ENCODE results near the gene ETFA.
"Not testable (repeated sequence)": the region's sequence is repeated elsewhere in the genome, so short reads cannot be mapped to it uniquely, and the experiment has no call there.

Gene ETFA

DNA sequence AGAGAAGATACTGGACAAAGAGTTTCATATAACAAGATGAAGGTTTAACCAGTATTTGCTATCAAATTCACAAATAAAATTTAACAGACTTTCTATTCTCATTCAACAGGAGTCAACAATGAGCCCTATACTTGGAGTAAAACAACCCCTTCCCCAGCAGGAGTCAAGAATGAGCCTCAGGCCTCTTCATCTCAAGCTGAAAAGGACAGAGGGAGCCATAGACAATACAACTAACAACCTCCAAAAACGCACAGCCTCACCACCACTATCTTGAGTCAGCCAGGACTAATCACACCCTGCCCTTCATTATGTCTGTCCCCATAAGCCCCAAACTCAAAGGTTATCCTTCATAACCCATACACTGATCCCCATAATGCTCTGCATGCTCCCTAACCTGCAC is 36.4 kb downstream of the ETFA start:
- no peak for DNase-seq (ENCODE audit: low read depth in 2 of 2)

DNA sequence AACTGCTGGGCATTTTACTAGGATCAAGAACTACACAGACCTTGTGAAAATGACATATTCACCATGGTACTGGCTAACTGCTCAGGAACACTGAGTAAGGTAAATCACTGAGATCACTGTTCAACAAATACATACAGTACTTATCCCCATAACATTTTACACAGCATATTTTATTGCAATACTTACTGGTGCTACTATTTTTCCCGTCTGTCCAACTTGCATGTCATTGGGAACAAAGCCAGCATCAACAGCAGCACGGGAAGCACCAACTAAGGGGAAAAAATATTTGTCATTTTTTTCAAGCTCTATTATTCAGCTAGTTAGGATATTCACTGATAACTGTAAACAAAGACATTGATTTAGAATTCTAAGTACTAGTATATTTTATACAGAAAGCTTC is 37.0 kb downstream of the ETFA start:
- no peak for DNase-seq (ENCODE audit: low read depth in 2 of 2)

DNA sequence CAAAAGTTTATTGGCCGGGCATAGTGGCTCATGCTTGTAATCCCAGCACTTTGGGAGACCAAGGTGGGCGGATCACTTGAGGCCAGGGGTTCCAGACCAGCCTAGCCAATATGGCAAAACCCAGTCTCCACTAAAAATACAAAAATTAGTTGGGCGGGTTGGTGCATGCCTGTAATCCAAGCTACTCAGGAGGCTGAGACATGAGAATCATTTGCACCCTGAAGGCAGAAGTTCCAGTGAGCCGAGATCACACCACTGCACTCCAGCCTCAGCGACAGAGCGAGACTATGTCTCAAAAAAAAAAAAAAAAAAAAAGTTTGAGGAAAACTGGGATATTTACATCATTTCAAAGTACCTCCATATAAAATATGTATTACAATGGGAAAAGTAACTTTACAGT is 40.4 kb downstream of the ETFA start:
- DNase-seq (ENCODE audit: low read depth in 2 of 2): no peak

DNA sequence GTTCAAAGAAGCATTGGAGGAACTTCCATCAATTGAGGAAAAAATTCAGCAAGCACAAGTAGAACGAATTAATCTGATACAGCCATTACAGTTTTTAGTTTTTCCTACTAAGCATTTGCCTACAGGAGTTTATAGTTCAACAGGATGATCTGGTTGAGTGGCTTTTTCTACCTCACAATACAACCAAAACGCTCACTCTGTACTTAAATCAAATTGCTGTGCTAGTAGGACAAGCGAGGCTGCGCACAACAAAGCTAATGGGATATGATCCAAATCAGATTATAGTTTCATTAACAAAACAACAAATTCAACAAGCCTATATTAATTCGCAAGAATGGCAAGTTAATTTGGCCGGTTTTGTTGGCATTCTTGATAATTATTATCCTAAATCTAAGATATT is 44.2 kb downstream of the ETFA start:
- DNase-seq (ENCODE audit: low read depth in 2 of 2): no peak

DNA sequence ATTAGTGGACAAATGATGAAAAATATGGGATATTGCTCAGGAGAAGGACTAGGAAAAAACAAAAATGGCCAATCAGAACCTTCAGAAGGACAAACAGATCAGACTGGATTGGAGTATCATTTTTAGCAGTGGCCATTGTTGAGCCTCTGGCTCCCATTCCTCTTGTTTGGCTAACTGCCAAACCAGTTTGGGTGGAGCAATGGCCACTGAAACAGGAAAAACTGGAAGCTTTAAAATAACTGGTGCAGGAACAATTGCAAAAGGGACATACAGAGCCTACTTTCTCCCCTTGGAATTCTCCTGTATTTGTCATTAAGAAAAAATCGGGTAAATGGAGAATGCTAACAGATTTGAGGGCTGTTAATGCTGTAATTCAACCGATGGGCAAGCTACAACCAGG is 45.5 kb downstream of the ETFA start:
- DNase-seq (ENCODE audit: low read depth in 2 of 2): not testable (repeated sequence)

DNA sequence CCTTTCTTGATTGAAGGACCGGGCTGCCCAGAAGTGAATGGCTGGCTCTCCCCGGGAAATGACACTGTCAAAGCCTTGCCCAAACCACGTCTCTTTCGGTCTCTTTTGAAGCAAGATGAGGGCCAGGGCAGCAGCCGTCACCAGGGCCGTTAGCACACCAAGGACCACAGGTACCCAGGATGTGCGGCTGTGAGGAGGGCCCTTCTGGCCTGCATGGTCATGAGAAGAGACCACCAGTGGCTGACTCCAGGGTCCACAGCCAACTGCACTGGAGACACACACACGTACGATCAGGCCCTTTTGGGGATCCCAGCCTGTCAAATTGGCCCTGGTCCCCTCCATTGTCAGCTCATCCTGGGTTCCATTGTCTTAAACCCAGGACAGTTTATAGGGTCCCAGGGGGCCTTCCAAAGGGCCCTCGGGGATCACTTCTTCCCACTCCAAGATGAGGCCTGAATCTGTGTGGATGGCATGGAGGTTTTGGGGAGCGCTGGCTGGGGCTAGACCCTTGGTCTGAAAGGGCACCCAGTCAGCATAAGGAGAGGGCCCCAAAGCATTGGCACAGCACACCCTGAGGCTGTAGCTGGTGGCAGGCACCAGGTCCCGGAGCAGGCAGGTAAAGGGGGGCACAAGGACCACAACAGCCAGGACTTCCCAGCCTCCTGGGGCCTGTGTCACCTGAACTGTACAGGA is 50.9 kb downstream of the ETFA start:
- no peak for DNase-seq (ENCODE audit: low read depth in 2 of 2)

DNA sequence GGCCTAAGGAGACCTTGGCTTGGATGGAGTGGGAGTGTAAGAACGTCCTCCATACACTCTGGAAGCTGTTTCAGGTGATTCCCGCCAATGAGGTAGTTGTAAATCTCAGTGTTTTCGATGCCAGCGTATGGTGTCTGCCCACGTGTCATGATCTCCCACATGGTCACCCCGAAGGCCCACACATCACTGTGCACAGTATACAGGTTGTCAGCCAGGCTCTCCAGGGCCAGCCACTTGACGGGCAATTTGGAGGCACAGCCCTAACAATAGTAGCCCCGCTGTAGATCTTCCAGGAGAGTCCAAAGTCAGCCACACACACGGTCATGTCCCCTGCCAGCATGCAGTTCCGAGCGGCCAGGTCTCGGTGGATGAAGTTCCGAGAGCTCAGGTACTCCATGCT is 51.9 kb downstream of the ETFA start:
- DNase-seq (ENCODE audit: low read depth in 2 of 2): no peak

DNA sequence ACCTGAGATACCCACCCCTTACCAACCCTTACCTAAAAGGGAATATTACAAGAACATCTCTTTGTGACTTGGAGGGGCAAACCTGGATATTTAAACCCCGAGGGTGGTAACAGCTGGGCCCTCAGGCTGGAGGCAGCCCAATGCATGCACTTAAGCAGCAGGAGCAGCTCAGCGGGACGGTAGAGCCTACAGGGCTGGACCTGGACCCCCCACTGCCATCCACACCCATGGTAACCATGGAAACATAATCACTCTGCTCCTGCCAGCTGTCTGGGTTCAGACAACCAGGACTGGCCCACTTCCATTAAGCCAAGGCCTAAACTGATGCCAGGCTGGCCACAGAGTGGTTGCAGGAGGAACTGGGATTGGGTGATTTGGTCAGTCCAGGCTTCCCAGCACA is 52.8 kb downstream of the ETFA start:
- no peak for DNase-seq (ENCODE audit: low read depth in 2 of 2)

DNA sequence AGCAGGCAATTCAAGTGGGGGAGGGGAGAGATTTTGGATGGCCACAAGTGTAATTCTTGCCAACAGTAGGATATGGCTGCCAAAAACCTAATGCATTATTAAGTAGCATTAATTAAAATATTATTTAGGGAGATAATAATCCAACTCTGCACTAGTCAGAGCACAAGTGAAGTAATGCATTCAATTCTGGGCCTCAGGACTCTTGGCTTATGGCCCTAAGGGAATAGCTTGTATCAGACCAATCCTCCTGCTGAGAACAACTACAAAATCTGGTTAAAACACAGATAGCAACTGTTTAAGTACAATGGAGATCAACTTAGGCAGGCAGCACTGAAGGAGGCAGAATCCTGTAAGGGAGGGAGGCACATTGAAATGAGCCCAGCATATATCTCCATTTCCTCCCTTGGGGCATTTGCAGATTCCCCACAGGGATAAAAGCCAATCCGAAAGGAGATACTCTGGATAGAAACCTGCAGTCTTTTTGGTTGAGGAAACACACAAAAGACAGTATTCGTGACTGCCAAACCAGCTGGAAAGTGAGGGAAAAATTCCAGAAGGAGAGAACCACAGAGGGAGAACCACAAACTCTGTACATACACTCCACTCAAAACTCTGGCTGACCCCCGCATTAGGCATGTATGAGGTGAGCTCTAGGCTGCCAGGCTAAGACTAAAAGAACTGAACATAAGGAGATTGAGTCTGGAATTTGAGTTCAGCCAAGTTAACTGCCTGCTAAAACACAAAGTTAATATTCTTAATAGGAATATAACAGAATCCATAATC is 57.4 kb downstream of the ETFA start:
- DNase-seq (ENCODE audit: low read depth in 2 of 2): no peak

DNA sequence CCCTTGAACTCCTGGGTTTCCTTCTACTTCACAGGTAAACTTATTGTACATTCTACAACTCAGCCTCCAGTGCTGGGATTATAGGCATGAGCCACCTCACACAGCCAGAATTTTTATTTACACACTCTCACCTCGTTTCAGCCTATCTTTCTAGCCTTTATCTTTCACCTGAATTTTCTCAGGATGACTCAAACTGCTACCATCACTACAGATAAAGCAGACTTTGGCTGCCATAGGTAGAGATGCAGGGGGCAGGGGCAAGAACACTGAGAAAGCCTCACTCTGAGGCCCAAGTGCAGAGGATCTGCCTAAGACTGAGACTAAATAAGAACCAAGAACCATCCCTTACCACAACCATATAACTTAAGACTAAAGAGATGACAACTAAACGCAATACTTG is 59.0 kb downstream of the ETFA start:
- DNase-seq (ENCODE audit: low read depth in 2 of 2): no peak

DNA sequence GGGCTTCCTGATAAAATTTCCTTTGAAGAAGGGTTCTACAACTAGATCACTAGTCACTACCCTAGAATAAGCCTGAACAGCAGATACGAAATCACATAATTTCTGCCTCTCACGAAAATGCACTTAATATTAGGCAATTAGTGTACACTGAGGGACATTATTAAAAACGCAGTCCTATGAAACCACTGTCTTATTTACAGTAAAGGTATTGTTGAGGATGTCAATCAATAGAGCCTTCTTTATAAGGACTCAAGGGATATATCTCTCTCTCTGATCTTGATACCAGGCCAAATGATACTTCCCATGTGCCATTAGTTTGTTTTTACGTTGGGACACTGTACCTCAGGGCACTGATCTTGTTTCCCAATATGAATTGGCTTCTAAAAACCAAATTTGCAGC is 59.6 kb downstream of the ETFA start:
- no peak for DNase-seq (ENCODE audit: low read depth in 2 of 2)

DNA sequence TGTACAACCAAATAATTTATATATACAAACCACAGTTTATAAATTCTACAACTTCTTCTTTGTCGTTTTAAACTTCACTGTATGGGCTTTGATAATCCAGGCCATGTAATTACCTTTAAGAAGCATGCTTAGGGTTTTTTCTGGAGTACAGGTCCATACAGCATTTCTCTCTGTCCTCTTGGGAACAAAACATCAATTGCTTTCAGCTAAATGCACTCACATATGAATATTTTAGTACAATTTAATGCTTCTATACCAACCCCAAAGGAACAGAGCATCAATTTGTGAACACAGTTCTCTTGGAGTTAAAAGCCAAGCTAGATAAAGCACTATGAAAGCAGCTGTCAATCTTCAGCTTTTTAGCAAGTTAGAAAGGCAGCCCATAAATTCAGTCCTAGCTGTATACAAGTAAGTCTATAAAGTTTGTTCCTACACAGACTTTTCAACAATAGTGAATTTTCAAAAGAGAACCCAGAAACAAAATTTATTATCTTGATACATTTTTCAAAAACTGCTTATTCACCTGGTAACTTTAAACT is 66.1 kb downstream of the ETFA start:
- DNase-seq (ENCODE audit: low read depth in 2 of 2): no peak

DNA sequence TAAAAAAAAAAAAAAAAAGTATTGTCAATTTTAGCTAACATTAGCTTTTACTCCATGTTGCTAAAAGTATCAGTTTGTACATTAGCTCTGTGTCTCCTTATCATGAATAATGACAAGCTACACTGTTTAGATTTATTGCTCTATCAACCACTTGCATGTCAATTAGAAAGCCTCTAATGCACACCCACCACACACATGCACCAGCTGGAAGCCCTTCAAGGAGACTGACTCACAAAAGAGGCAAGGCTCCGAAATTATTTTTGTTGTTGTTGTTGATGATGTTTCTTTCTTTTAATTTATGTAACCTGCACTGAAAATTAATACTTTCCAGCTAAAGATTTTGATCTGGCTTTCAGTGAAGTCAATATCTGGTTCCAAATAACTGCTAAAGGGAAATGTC is 71.5 kb downstream of the ETFA start:
- no peak for DNase-seq (ENCODE audit: low read depth in 2 of 2)

DNA sequence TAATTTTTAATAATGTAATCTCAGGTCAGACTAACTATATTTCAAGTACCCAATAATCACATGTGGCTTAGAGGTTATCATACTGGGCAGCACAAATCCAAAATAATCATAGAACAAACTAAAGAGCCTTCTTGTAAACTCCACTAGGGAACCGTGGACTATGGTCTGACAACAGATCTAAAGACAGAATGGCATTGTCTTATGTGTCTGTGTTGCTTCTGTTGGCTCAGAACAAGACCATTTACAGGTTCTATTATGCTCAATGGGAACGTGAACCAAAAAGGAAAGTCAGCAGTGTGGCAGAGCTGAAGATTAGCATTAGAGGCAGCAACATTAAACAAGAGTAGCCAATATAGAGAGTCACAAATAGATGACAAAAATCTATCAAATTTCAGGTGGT is 74.9 kb downstream of the ETFA start:
- no peak for DNase-seq (ENCODE audit: low read depth in 2 of 2)

DNA sequence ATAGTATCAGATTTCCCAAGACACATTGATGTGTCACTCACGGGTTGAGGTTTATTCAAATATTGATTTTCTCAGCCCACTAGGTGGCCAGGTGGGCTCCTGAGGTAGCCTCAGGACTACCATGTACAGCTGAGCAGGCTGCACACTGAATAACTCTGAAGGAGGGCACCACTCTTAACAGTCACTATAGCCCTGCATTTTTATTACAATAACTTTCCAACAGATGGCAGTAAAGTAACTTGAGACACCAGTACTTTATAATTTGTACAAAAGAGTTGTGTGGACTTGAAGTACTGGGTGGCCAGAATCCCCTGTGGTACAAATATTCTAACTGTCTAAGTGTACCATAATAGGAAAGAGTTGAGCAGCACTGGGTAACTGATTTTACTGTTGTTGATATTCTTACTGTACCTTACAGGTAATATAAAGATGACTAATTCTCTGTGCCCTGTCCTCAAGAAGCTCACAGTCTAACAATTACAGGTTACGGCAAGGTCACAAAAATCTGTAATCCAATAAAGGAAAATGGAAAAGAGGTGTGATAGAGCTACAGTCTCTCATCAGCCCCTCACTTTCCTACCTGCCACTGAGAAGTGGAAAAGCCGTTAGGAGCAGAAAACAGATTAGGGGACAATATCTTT is 76.0 kb downstream of the ETFA start:
- no peak for DNase-seq (ENCODE audit: low read depth in 2 of 2)

DNA sequence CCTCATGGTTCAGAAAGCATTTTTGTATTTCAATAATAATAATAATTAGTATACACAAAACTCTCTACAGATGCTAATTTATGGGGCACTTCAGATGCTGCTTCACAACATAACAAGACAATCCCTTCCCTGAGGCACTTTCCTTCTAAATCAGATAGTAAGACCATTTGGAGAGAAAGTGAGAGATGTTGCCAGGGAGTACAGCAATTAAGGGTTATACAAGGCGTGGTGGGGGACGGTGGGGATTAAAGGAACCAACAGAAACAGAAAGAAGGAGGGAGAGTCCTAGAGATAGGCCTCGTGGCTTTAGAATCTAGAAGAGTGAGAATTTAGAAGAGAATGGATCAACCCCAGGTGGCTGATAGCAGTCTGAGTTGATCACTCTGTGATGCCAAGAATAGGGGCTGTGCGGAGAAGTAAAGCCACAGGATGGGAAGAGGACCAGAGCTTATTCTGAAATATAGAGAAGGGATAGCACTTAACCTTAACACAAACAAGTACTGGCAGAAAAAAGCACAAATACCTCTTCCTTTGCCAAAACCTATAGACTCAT is 76.9 kb downstream of the ETFA start:
- no peak for DNase-seq (ENCODE audit: low read depth in 2 of 2)

DNA sequence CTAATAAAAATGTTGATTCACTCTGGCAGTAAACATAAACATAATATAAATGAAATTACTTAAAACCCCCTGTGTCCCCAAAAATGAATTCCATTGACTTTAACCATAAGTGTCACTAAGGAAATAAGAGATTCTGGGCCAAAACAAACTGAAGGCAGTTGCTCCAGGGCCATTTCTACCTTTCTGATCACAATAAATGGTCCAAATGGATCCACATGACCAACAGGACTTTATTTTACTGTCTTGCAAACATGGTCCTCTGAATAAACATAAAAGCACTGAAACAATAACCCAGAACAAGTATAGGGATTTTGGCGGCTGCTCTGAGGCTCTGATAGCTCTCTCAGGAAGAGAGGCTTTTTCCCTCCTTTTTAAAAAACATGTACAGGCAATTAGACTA is 77.3 kb downstream of the ETFA start:
- no peak for DNase-seq (ENCODE audit: low read depth in 2 of 2)

DNA sequence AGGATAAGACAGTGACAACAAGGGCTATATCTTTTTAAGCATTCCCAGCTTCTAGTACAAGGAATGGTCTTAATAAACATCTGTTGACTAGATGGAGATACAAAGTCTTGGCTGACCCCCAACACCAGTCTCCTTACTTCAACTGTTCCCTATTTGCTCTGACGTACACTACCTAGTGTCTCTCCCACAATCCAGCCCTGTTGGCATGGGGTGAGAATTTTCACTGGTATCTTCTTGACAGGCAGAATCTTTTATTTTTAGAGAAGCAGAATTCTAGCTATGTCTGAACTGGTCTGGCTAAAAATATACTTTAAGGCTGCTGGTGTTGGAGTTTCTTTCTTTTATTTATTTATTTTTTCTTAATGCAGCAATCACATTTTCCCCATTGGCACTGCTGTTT is 82.0 kb downstream of the ETFA start:
- DNase-seq (ENCODE audit: low read depth in 2 of 2): no peak

DNA sequence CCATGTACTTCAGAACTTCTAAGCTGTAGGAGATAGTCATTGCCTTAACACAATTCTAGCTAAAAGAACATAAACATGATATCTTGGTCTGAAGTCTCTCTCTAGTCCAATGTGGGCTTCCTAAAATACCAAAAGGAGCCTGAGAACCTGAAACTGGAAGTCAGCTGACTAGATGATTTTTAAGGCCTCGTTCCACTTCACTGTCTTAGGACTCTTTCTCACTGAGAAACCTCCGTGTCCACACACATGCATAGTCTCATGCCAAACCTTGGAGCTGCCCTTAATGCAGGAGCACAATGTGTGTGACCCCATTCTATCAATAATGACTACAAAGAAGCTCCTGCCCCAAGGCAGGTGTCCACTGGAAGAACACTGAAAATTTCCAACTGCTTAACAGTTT is 87.7 kb downstream of the ETFA start:
- no peak for DNase-seq (ENCODE audit: low read depth in 2 of 2)

DNA sequence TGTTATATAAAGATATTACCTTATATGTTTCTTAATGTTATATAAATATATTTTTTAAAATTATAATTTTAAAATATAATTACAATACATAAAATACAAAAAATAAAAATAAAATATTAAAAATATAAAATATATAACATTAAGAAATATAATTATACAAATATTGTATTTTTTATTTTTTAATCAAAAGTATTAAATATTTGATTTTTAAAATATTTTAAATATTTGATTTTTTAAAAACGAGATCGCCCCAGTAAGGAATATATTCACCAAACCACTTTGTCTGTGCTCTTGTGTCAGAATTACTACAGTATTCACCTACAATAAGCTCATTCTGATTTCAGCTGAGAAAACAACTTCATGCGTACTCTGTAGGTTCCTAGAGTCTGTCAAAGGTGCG is 89.1 kb downstream of the ETFA start:
- no peak for DNase-seq (ENCODE audit: low read depth in 2 of 2)

DNA sequence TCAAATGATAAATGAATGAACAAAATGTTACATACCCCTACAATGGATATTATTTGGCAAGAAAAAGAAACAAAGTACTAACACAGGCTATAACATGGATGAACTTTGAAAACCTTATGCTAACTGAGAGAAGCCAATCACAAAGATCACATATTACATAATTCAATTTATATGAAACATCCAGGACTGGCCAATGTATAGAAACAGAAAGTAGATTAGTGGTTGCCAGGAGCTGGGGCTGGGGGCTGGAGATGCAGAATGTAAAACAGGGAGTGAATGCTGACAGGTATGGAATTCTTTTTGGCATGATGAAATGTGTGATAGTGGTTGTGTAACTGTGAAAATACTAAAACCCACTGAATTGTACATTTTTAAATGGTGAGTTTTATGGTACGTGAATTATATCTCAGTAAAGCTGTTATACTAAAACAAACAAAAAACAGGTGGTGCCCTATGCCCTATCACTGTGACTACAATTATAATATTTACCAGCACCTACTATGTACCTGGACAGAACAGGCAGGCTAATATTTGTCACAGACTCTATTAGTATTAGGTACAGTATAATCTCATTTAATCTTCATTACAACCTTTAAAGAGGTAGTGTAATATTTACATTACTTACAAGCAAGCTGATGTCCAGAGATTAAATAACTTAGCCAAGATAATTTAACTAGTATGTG is 90.0 kb downstream of the ETFA start:
- DNase-seq (ENCODE audit: low read depth in 2 of 2): no peak

DNA sequence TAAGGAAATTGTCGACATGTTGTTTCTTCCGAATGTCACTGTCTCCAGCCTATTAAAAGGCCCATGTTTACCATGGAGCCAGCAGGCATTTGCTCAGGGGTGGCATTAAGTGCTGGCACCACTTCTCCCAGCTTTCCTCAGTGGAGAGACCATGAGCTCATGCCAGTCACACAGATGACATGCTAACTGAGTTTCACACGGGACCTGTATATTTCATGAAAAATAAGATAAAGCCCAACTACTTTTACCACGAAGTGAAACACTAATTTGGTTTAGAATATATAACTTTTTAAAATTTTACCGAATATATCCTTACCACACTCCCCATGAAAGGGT is 93.4 kb downstream of the ETFA start:
- DNase-seq (ENCODE audit: low read depth in 2 of 2): no peak

All from stimulated activated CD4-positive, alpha-beta T cell treated with anti-CD3 and anti-CD28 coated beads, Interleukin-12 subunit alpha, Interleukin-12 subunit beta, amount 100 ng/mL, for 24 hours (primary cell).